Tibial nerve (tissue), 4 donors: ENCODE results near the gene HOTAIR. TPM values are rescaled to one million over a fixed set of nuclear protein-coding genes. Genes with fewer than 3 reads are reported as not detected.

Source experiments
- DNase-seq, 2 donors: peaks; one replicate each; pipeline ENCODE4 v3.0.0-alpha.2; 2019; ENCODE audit warnings: low spot score in 2 of 2
- H3K27ac ChIP-seq, 4 donors: fragments of 200-600 bp; sonication (generic) in 3 of 4; one replicate each; pipeline ENCODE4 v1.5.1; 2017 to 2019; ENCODE audit warnings: mild to moderate bottlenecking in 1 of 4
- H3K27me3 ChIP-seq, 2 donors: fragments of 200-600 bp; sonication (generic) in 1 of 2; one replicate each; pipeline versions ENCODE4 v1.5.1 to v1.6.0; 2017 to 2019
- H3K36me3 ChIP-seq, 3 donors: fragments of 200-600 bp; sonication (generic); one replicate each; pipeline ENCODE4 v1.5.1; 2018 to 2019
- H3K4me1 ChIP-seq, 4 donors: fragments of 200-600 bp; sonication (generic) in 3 of 4; one replicate each; pipeline ENCODE4 v1.5.1; 2017 to 2019
- H3K4me3 ChIP-seq, 4 donors: fragments of 200-600 bp; sonication (generic) in 3 of 4; one replicate each; pipeline ENCODE4 v1.5.1; 2017 to 2019; ENCODE audit warnings: mild to moderate bottlenecking in 1 of 4, moderate library complexity in 1 of 4
- H3K9me3 ChIP-seq, 4 donors: fragments of 200-600 bp; sonication (generic) in 3 of 4; one replicate each; pipeline ENCODE4 v1.5.1; 2017 to 2019
- EP300 ChIP-seq, 2 donors: sonication (generic); formaldehyde crosslinking; IDR thresholded peaks; one replicate each; pipeline ENCODE4 v1.6.1; 2017; ENCODE audit warnings: antibody characterized with exemption in 2 of 2, mild to moderate bottlenecking in 1 of 2
- POLR2A ChIP-seq, 2 donors: fragments of 450-650 bp; IDR thresholded peaks; one replicate each; pipeline ENCODE4 v1.6.1; 2017; ENCODE audit warnings: antibody characterized with exemption in 2 of 2, mild to moderate bottlenecking in 2 of 2, moderate library complexity in 2 of 2
- WGBS, 2 donors: methylation state at CpG; one replicate each; pipeline ENCODE4 v1.1.5; 2018; 5-methylcytosine and 5-hydroxymethylcytosine counted together
- total RNA-seq, 4 donors: library from RNA; depleted of rRNA; stranded (reverse); fragments of >200 nt; gene quantifications; one replicate each; pipeline ENCODE4 v1.1.0, GENCODE V29; 2016
- TF ChIP-seq, protein P1 (sequence below), 5 experiments: fragments of 200-600 bp in 3 of 5; fragments of 450-650 bp in 2 of 5; sonication (generic) in 3 of 5; IDR thresholded peaks; one replicate each; pipeline ENCODE4 v1.5.1; 2016 to 2019; ENCODE audit warnings: antibody characterized with exemption in 5 of 5, mild to moderate bottlenecking in 3 of 5, moderate library complexity in 2 of 5

The HOTAIR gene
- total RNA-seq, 4 donors from 2014 or later, result 0.20 to 0.42 (median 0.30) TPM; not detected in 1

DNA sequence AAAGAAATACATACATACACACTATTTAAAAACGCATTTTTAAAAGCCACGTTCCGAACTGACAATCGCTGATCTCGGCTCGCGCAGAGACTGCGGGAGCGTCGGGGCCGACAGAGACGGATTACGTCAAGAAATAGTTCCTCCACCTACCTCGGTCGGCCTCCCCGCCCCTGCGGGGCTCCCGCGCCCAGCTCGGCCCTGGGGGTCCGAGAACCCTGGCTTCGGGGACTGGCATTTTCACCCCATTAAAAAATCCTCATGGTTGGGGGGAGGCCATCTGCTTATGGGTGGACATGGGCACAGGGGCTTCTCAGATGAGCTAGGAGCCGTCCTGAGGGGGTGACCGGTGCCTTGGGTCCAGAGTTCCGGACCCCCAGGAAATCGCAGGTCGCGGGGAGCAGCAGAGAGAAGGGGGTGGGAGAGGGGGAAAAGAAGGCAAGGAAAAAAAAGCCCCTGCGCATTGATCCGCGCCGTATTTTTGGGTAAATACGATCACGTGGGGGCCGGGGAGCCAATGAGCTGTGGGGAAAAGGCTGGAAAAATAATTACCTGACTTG, 24.9 kb upstream of the HOTAIR start:
- Histone ChIP-seq H3K27ac (peak overlapping the region; percentile 86 to 99 (median 94)), H3K4me1 (peaks cover 0 to 95% (median 13%) of the 10 kb centered on the region in 4 donors), H3K9me3 (no peaks in the 10 kb centered on the region), H3K4me3 (peak overlapping the region; percentile 51 to 83 (median 60)), H3K27me3 (peaks cover 0 to 67% of the 10 kb centered on the region in 2 donors), H3K36me3 (peaks cover 0 to 4% (median 0%) of the 10 kb centered on the region in 3 donors)
- TF ChIP-seq, protein P1, sequence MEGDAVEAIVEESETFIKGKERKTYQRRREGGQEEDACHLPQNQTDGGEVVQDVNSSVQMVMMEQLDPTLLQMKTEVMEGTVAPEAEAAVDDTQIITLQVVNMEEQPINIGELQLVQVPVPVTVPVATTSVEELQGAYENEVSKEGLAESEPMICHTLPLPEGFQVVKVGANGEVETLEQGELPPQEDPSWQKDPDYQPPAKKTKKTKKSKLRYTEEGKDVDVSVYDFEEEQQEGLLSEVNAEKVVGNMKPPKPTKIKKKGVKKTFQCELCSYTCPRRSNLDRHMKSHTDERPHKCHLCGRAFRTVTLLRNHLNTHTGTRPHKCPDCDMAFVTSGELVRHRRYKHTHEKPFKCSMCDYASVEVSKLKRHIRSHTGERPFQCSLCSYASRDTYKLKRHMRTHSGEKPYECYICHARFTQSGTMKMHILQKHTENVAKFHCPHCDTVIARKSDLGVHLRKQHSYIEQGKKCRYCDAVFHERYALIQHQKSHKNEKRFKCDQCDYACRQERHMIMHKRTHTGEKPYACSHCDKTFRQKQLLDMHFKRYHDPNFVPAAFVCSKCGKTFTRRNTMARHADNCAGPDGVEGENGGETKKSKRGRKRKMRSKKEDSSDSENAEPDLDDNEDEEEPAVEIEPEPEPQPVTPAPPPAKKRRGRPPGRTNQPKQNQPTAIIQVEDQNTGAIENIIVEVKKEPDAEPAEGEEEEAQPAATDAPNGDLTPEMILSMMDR (IDR thresholded peaks at IDR 0.05), result no peak
- peak in 1 of 2 donors; percentile 61 for TF ChIP-seq EP300 (IDR thresholded peaks at IDR 0.05)
- DNase-seq, result peak in 1 of 2 donors; percentile 84
- WGBS, 2 donors, result 2% methylated on average over 34 to 35 of the region's 35 CpGs

DNA sequence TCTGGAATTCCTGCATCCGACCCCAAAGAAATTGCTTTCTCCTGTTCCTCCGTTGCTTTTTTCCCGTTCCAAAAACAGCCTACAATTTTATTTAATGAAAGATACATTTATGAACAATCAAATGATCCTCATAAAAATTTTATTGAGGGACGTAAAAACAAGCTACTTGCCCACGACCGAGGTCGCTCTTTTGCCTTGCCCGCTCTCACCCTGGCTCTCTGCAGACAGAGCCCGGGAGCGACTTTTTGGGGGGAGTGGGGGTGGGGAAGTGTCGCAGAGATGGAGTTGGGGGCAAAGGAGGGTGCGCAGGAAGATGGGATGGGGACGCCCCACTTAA, 24.1 kb upstream of the HOTAIR start:
- H3K4me1 ChIP-seq, result peaks cover 0 to 95% (median 18%) of the 10 kb centered on the region in 4 donors
- H3K27me3 ChIP-seq, result peaks cover 0 to 74% of the 10 kb centered on the region in 2 donors
- H3K36me3 ChIP-seq, result peaks cover 0 to 4% (median 0%) of the 10 kb centered on the region in 3 donors
- peak overlapping the region; percentile 86 to 99 (median 94) for H3K27ac ChIP-seq
- H3K4me3 ChIP-seq, result peak overlapping the region; percentile 51 to 83 (median 60)
- WGBS, 2 donors, result 7 to 9% methylated on average over 13 of the region's 13 CpGs
- TF ChIP-seq POLR2A (IDR thresholded peaks at IDR 0.05) (no peak), EP300 (IDR thresholded peaks at IDR 0.05) (no peak)
- TF ChIP-seq, protein P1 (IDR thresholded peaks at IDR 0.05), result no peak
- DNase-seq, result no peak
- H3K9me3 ChIP-seq, result no peaks in the 10 kb centered on the region

DNA sequence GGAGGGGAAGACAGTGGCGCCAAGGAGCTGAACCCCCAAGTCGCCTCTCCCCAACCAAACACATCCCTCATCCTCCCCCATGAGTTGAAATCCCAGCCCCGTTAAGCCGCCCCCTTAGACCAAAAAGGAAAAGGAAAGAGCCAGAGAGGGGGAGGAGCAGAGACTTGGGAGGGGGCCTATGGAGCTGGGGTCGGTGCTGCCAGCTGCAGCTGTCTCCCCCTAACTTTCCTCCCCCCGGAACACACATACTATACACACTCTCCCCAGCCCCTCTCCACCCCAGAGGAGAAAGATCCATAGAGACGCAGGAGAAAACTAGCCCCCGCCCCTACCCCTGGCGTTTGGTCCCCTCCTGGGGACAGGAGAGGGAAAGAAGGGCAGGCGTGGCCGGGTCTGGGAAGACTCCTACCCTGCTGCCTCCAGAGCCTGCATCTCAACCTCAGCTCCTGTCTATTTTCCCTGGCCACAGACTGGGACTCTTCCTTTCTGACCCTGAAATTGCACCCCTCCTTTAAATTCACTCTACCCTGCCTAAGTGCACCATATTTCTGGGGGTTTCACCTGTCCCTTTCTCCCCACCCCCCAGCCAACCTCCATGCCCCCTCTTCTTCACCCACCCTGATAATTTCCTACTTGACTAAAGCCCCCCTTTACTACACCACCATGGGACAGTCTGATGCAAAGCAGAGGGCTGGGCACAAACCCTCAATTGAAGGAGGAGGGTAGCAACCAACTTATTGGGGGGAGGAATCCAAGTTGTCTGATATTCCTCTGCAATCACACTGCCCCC, 23.6 kb upstream of the HOTAIR start:
- Histone ChIP-seq H3K27me3 (peaks cover 0 to 76% of the 10 kb centered on the region in 2 donors), H3K4me3 (peak overlapping the region in 3 of 4 donors; percentile 57 to 83 (median 64))
- TF ChIP-seq POLR2A (IDR thresholded peaks at IDR 0.05), result no peak
- TF ChIP-seq, protein P1 (IDR thresholded peaks at IDR 0.05), result no peak
- no peak for TF ChIP-seq EP300 (IDR thresholded peaks at IDR 0.05)

DNA sequence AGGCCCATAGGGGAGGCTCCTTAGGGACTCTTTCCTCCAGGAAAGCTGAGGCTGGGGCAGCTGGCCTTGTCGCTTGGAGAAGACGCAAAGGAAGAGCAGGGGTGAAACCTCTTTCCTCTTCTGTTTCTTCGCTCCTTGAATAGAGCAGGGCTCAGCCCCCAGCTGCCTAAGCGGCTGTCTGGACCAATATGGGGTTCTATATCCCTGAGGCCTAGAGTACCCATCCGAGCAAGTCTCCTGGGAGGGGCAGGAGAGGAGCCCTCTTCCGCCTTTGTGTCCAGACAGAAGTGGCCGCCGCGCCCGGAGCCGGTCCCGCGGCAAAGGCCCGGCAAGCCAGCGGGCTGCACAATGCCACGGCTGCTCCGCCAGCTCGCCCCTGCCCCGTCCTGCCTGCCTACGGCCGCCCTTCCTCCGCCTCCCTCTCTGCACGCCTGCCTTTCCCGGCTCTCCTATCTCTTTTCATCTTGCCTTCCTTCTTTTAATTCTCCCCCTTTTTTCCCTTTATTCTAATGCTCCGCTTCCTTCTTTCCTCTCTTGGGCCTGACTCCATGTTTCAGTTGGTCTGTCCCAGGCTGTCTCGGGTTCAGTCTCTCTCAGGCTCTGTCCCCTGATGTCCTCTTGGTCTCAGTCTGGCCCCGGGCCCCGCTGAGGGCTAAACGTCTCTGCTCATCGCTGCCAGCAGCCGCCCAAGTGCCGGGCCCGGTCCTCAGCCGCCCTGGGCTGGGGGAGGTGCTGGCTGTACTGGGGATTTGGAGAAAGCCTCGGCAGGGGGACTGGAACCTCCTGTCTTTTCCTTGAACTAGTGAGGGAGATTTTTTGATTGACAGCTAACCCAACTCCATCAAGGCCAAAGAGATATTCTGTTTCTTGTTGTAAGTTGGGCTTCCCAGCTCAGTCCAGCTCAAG, 22.7 kb upstream of the HOTAIR start:
- H3K27me3 ChIP-seq, result peaks cover 0 to 77% of the 10 kb centered on the region in 2 donors
- 18 to 19% methylated on average over 35 of the region's 35 CpGs for WGBS, 2 donors
- DNase-seq, result no peak
- no peaks in the 10 kb centered on the region for H3K9me3 ChIP-seq
- H3K27ac ChIP-seq, result peak overlapping the region; percentile 80 to 99 (median 92)
- H3K4me1 ChIP-seq, result peaks cover 0 to 81% (median 18%) of the 10 kb centered on the region in 4 donors
- no peaks in the 10 kb centered on the region for H3K36me3 ChIP-seq
- TF ChIP-seq POLR2A (IDR thresholded peaks at IDR 0.05) (no peak), EP300 (IDR thresholded peaks at IDR 0.05) (peak in 1 of 2 donors; percentile 42)
- peak overlapping the region; percentile 1 to 59 (median 55) for H3K4me3 ChIP-seq

More for the DNA sequence above, 23.6 kb upstream of the HOTAIR start:
- peaks cover 0 to 4% (median 0%) of the 10 kb centered on the region in 3 donors for H3K36me3 ChIP-seq
- no peak for DNase-seq
- peak overlapping the region; percentile 86 to 99 (median 94) for H3K27ac ChIP-seq
- 26 to 27% methylated on average over 11 of the region's 11 CpGs for WGBS, 2 donors
- no peaks in the 10 kb centered on the region for H3K9me3 ChIP-seq
- H3K4me1 ChIP-seq, result peaks cover 0 to 90% (median 18%) of the 10 kb centered on the region in 4 donors
